H1 (cell line): Measurements from ENCODE around the gene LRRIQ3. TPM values are rescaled to one million over a fixed set of nuclear protein-coding genes. Genes with fewer than 3 reads are reported as not detected.

Source experiments
- ATF3 ChIP-seq: IDR thresholded peaks from 2 replicates; pipeline ENCODE4 v1.6.1; 2011; ENCODE audit warnings: low read depth, mild to moderate bottlenecking, low read length; ENCODE audit not compliant: insufficient read depth
- polyA plus RNA-seq, 7 experiments: library from polyadenylated mRNA; depleted of rRNA in 3 of 7; stranded (reverse) in 5 of 7; unstranded in 2 of 7; fragments of >200 nt in 5 of 7; fragments of 200-250 nt in 2 of 7; gene quantifications; 1 replicate in 5 of 7; 2 replicates in 1 of 7; 4 replicates in 1 of 7; pipeline versions ENCODE4 v1.2.1 to v1.2.3, GENCODE V29; 2011 to 2013; ENCODE audit warnings: missing spikeins in 2 of 7, mixed read lengths in 2 of 7
- total RNA-seq: library from RNA; stranded (reverse); fragmentation: NEBNext Ultra II Directional; extraction: Animal tissue kit (Norgen Biotek cat#: 25700); gene quantifications from 2 replicates; pipeline ENCODE4 v1.2.1, GENCODE V29; 2021

The LRRIQ3 gene
- total and polyA plus RNA-seq, 2 of the 8 experiments (the other 6 are each of a cell fraction or from before 2014, with no cell fraction given), result 0.08 to 0.19 TPM

GRCh38 chr1:74012583-74012982 is 185.4 kb downstream of the LRRIQ3 start (continued):
- TF ChIP-seq ATF3, result no peak
- TF ChIP-seq, all 59 proteins: peak for 0
